PC-3 (cell line): ENCODE results near the gene NEK8.

Experiments
- CTCF ChIP-seq: fragments of 300-600 bp; sonication (generic); conservative IDR thresholded peaks from 2 replicates; pipeline ENCODE4 v1.5.1; 2017; ENCODE audit warnings: antibody characterized with exemption, low read depth, mild to moderate bottlenecking, low read length
- EZH2 ChIP-seq: fragments of 300-600 bp; sonication (generic); IDR thresholded peaks from one replicate; pipeline ENCODE4 v1.6.1; 2017; ENCODE audit warnings: antibody characterized with exemption, mild to moderate bottlenecking, low read length; ENCODE audit not compliant: unreplicated experiment
- EZH2phosphoT487 ChIP-seq: fragments of 300-600 bp; sonication (generic); IDR thresholded peaks from 2 replicates; pipeline ENCODE4 v1.6.1; 2018; ENCODE audit warnings: mild to moderate bottlenecking, antibody characterized with exemption, low read length, borderline replicate concordance

GRCh38 chr17:28777178-28777577, 48.6 kb downstream of the NEK8 start:
- TF ChIP-seq CTCF (no peak), EZH2 (no peak), EZH2phosphoT487 (no peak)
